H54 (cell line): Measurements from ENCODE around the gene MYOZ1.
A peak's percentile ranks its signal among the peaks of the same experiment; 100 is the strongest.

ENCODE experiments used
- DNase-seq: peaks from one replicate; pipeline ENCODE4 v3.0.0; 2011; ENCODE audit warnings: low spot score, mixed read lengths; ENCODE audit not compliant: insufficient read length
- FAIRE-seq: peaks from 3 replicates; lab custom pipeline; 2011; peaks lifted over from hg19 to GRCh38; lab: Jason Lieb, UNC
- POLR2A ChIP-seq: IDR thresholded peaks from 2 replicates; pipeline ENCODE4 v1.6.1; 2011; ENCODE audit warnings: low read depth, mild to moderate bottlenecking, low read length

Gene MYOZ1

DNA sequence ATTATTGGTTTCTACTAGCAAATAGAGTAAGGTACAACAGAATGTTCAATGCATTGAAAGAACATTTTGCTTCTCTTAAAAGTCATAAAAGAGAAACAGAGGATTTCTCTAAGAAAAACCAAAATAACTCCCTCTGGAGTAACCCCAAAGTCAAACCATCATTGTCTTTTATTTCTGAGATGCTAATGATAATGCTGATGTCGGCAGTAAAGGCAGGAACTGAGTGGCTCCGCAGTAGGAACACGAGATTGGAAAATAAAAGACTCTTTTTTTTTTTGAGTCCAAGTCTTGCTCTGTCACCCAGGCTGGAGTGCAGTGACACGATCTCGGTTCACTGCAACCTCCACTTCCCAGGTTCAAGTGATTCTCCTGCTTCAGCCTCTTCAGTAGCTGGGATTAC is 47.5 kb downstream of the MYOZ1 start:
- DNase-seq (no peak), FAIRE-seq (no peak)
- no peak for TF ChIP-seq POLR2A

DNA sequence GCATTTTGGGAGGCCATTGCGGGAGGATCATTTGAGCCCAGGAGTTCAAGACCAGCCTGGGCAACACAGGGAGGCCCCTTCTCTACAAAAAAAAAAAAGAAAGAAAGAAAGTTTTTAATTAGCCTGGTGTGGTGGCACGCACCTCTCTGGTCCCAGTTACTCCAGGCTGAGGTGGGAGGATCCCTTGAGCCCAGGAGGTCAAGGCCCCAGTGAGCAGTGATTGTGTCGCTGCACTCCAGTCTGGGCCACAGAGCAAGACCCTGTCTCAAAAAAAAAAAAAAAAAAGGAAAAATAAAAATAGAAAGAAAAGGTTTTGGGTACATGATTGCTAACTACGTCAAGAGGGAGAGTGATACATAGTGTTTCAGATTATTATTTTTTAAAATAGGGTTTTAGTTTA is 48.2 kb downstream of the MYOZ1 start:
- TF ChIP-seq POLR2A = no peak
- DNase-seq (no peak), FAIRE-seq (no peak)

GRCh38 chr10:73591935-73592699 is 49.2 kb downstream of the MYOZ1 start:
- DNase-seq = peak; percentile 32
- FAIRE-seq = peak; percentile 60
- TF ChIP-seq POLR2A = no peak

DNA sequence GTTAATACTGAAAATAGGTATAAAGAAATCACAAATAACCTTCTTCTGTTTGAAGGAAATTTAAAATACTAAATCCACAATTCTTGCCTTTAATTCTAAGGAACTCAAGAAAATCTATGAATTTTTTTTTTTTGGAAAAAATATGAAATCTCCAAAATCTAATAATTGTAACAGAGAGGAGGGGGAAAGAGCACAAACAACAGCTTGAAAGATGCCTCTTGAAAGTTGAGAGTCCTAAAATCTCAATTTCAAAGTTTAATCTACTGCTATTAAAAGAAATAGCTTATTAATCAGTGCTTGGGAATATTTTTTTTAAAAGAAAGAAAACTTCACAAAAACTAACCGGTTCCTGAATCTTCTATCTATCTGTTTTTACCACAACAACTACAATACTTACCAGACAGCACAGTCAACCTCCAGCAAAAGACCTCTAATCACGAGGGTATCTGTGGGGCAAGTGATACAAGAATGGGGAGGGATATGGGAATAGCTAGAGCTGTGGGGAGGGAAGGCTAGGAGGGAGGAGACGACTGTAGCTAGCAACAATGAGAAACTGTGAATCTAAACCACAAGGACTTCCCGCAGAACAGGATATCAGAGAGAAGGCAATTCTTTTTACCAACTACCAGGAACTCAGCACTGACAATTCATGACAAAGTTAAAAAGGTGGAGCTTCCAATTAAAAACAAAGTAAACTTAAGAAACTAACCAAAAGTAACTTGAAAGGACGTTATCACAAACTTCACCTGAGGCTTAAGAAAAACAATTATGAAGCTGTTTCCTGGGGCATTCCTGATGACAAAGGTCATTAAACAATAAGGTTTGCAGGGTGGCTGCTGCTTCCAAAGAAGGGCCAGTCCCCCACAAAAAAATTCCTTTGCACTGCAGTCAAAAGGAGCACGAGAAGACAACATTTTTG is 50.1 kb downstream of the MYOZ1 start, which contains the start of gene USP54:
TSS of gene USP54 (minus strand) at position 462 of the 919 bp plus-strand sequence. CDS start 15,684 bp downstream, outside the sequence.
- FAIRE-seq (peak; percentile 100), DNase-seq (peak; percentile 60)
- no peak for TF ChIP-seq POLR2A

GRCh38 chr10:73589563-73590126 is 51.6 kb downstream of the MYOZ1 start:
- FAIRE-seq (peak; percentile 96), DNase-seq (no peak)
- TF ChIP-seq POLR2A = no peak

- no peak for TF ChIP-seq POLR2A
- FAIRE-seq = no peak
- DNase-seq = no peak
Measured at GRCh38 chr10:73588656-73589055, 52.6 kb downstream of the MYOZ1 start.

GRCh38 chr10:73586583-73586984 is 54.7 kb downstream of the MYOZ1 start:
- peak; percentile 98 for FAIRE-seq
- TF ChIP-seq POLR2A = no peak
- DNase-seq = no peak

GRCh38 chr10:73585327-73585726 is 55.9 kb downstream of the MYOZ1 start:
- FAIRE-seq (no peak), DNase-seq (no peak)
- TF ChIP-seq POLR2A = no peak

DNA sequence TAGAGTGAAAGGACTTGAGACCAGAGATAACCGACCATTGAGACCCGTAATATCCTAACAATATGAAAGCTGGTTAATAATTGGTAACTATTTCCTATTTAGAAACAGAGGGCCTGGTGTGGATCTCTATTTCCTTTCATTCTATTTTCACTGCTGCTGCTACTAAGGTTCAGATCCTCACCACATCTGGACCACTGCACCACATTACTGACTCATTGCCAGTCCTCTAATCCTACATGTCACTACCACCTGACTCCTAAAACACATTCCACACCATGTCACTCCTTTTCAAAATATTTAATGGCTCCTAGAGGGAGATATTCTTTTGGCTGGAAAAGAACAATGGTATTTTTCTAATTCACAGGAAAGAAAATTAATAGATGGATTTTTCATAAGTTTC is 56.5 kb downstream of the MYOZ1 start:
- DNase-seq (no peak), FAIRE-seq (peak; percentile 93)
- no peak for TF ChIP-seq POLR2A

GRCh38 chr10:73581918-73582317 is 59.4 kb downstream of the MYOZ1 start:
- no peak for FAIRE-seq
- TF ChIP-seq POLR2A = no peak
- DNase-seq = no peak
